T1000 (cell line): ENCODE results near the gene ID1.
"Not testable (repeated sequence)": the region's sequence is repeated elsewhere in the genome, so short reads cannot be mapped to it uniquely, and the experiment has no call there.

Experiments
- DNase-seq: peaks from one replicate; lab custom pipeline; 2025; ENCODE audit warnings: mixed read lengths; lab: John Stamatoyannopoulos, UW

The ID1 gene

GRCh38 chr20:31602431-31602778 is 2.7 kb upstream of the ID1 start:
- no peak for DNase-seq

- no peak for DNase-seq
Measured at GRCh38 chr20:31602779-31603441, 2.2 kb upstream of the ID1 start.

GRCh38 chr20:31603822-31604566 is 1.1 kb upstream of the ID1 start:
- DNase-seq: peak; percentile 82

- DNase-seq: no peak
Measured at GRCh38 chr20:31604567-31605030, 490 bp upstream of the ID1 start.

GRCh38 chr20:31605902-31606803 is 1.1 kb downstream of the ID1 start:
- DNase-seq: no peak

- DNase-seq: no peak
Measured at GRCh38 chr20:31606804-31607639, 1.9 kb downstream of the ID1 start.

GRCh38 chr20:31607640-31608250 is 2.7 kb downstream of the ID1 start:
- DNase-seq: no peak

- no peak for DNase-seq
Measured at GRCh38 chr20:31608251-31608945, 3.3 kb downstream of the ID1 start.

GRCh38 chr20:31612271-31612640 is 7.2 kb downstream of the ID1 start:
- DNase-seq: not testable (repeated sequence)

GRCh38 chr20:31615416-31615815 is 10.3 kb downstream of the ID1 start:
- no peak for DNase-seq

GRCh38 chr20:31617432-31618104 is 12.5 kb downstream of the ID1 start:
- no peak for DNase-seq

GRCh38 chr20:31620246-31620645 is 15.2 kb downstream of the ID1 start:
- DNase-seq: no peak

- not testable (repeated sequence) for DNase-seq
Measured at GRCh38 chr20:31623123-31623505, 18.0 kb downstream of the ID1 start.

- not testable (repeated sequence) for DNase-seq
Measured at GRCh38 chr20:31626534-31626933, 21.4 kb downstream of the ID1 start.

- DNase-seq: not testable (repeated sequence)
Measured at GRCh38 chr20:31628057-31628456, 23.0 kb downstream of the ID1 start.

- DNase-seq: no peak
Measured at GRCh38 chr20:31630187-31630790, 25.2 kb downstream of the ID1 start.

- no peak for DNase-seq
Measured at GRCh38 chr20:31632548-31633338, 27.7 kb downstream of the ID1 start.

- DNase-seq: no peak
Measured at GRCh38 chr20:31633339-31633914, 28.3 kb downstream of the ID1 start.
